ENCODE results near the gene USP37.

The USP37 gene

GRCh38 chr2:218547978-218548377 lies 20.2 kb downstream of the USP37 start:
- no peaks in the 10 kb centered on the region for H3K27me3 ChIP-seq
- H3K36me3 ChIP-seq: peaks cover 60 to 95% (median 77%) of the 10 kb centered on the region in 3 donors
- H3K27ac ChIP-seq: no peak overlapping the region
- no peaks in the 10 kb centered on the region for H3K9me3 ChIP-seq
- no peak for DNase-seq
- H3K4me3 ChIP-seq: no peak overlapping the region
- no peaks in the 10 kb centered on the region for H3K4me1 ChIP-seq
- no peak for TF ChIP-seq CTCF (IDR thresholded peaks at IDR 0.05)
- intact Hi-C loops (cut with DNase I; ENCODE audit: low total_unique reads): no loop called here

GRCh38 chr2:218547511-218547910 lies 20.6 kb downstream of the USP37 start:
- no peak for TF ChIP-seq CTCF (IDR thresholded peaks at IDR 0.05)
- no peak for DNase-seq
- Histone ChIP-seq H3K36me3 (peaks cover 60 to 95% (median 77%) of the 10 kb centered on the region in 3 donors), H3K27me3 (no peaks in the 10 kb centered on the region), H3K4me3 (no peak overlapping the region), H3K4me1 (no peaks in the 10 kb centered on the region), H3K27ac (no peak overlapping the region), H3K9me3 (no peaks in the 10 kb centered on the region)
- intact Hi-C loops (cut with DNase I; ENCODE audit: low total_unique reads): no loop called here

GRCh38 chr2:218546012-218546411 lies 22.1 kb downstream of the USP37 start:
- no peak overlapping the region for H3K27ac ChIP-seq
- intact Hi-C loops (cut with DNase I; ENCODE audit: low total_unique reads): no loop called here
- peaks cover 60 to 95% (median 77%) of the 10 kb centered on the region in 3 donors for H3K36me3 ChIP-seq
- DNase-seq: no peak
- H3K4me1 ChIP-seq: no peaks in the 10 kb centered on the region
- no peak for TF ChIP-seq CTCF (IDR thresholded peaks at IDR 0.05)
- no peak overlapping the region for H3K4me3 ChIP-seq
- H3K27me3 ChIP-seq: no peaks in the 10 kb centered on the region
- H3K9me3 ChIP-seq: no peaks in the 10 kb centered on the region

GRCh38 chr2:218540015-218540414 lies 28.1 kb downstream of the USP37 start:
- Histone ChIP-seq H3K4me1 (no peaks in the 10 kb centered on the region), H3K36me3 (peaks cover 53 to 97% (median 77%) of the 10 kb centered on the region in 3 donors), H3K27ac (no peak overlapping the region), H3K4me3 (no peak overlapping the region), H3K9me3 (no peaks in the 10 kb centered on the region), H3K27me3 (no peaks in the 10 kb centered on the region)
- no peak for TF ChIP-seq CTCF (IDR thresholded peaks at IDR 0.05)
- DNase-seq: no peak
- intact Hi-C loops (cut with DNase I; ENCODE audit: low total_unique reads): no loop called here

- Histone ChIP-seq H3K27ac (no peak overlapping the region), H3K4me1 (no peaks in the 10 kb centered on the region), H3K4me3 (no peak overlapping the region), H3K9me3 (no peaks in the 10 kb centered on the region), H3K36me3 (peaks cover 58 to 94% (median 74%) of the 10 kb centered on the region in 3 donors), H3K27me3 (no peaks in the 10 kb centered on the region)
- TF ChIP-seq CTCF (IDR thresholded peaks at IDR 0.05): no peak
- intact Hi-C loops (cut with DNase I; ENCODE audit: low total_unique reads): no loop called here
- no peak for DNase-seq
These were observed 31.2 kb downstream of the USP37 start for GRCh38 chr2:218536804-218537494.

Data from tibial artery (tissue), 4 donors.